HG03139 (cell line): ENCODE results near the gene NELL2.

Experiments
- ATAC-seq: cut with Tn5 transposase; IDR thresholded peaks from one replicate; pipeline ENCODE4 v1.9.1; 2021; ENCODE audit not compliant: unreplicated experiment

The NELL2 gene

GRCh38 chr12:44637875-44638274 is 238.2 kb downstream of the NELL2 start:
- no peak for ATAC-seq

- no peak for ATAC-seq
These were observed 247.9 kb downstream of the NELL2 start for GRCh38 chr12:44628180-44628579.

GRCh38 chr12:44627387-44628166 is 248.5 kb downstream of the NELL2 start:
- no peak for ATAC-seq

GRCh38 chr12:44626883-44627282 is 249.2 kb downstream of the NELL2 start:
- no peak for ATAC-seq

GRCh38 chr12:44618946-44619345 is 257.2 kb downstream of the NELL2 start:
- no peak for ATAC-seq

GRCh38 chr12:44616402-44616801 is 259.7 kb downstream of the NELL2 start:
- ATAC-seq, result no peak

- ATAC-seq, result no peak
These were observed 264.6 kb downstream of the NELL2 start for GRCh38 chr12:44611538-44611937.

- ATAC-seq, result no peak
These were observed 272.4 kb downstream of the NELL2 start for GRCh38 chr12:44603701-44604100.

- no peak for ATAC-seq
These were observed 283.5 kb downstream of the NELL2 start for GRCh38 chr12:44592626-44593025.

- ATAC-seq, result no peak
These were observed 286.4 kb downstream of the NELL2 start for GRCh38 chr12:44589697-44590096.

- no peak for ATAC-seq
These were observed 287.5 kb downstream of the NELL2 start for GRCh38 chr12:44588651-44589050.

- ATAC-seq, result no peak
These were observed 291.5 kb downstream of the NELL2 start for GRCh38 chr12:44584625-44585024.

GRCh38 chr12:44582521-44582920 is 293.6 kb downstream of the NELL2 start:
- ATAC-seq, result no peak

GRCh38 chr12:44581642-44582242 is 294.4 kb downstream of the NELL2 start:
- no peak for ATAC-seq

GRCh38 chr12:44574586-44574985 is 301.5 kb downstream of the NELL2 start:
- ATAC-seq, result no peak

- ATAC-seq, result no peak
These were observed 302.4 kb downstream of the NELL2 start for GRCh38 chr12:44573723-44574122.

- no peak for ATAC-seq
These were observed 305.0 kb downstream of the NELL2 start for GRCh38 chr12:44571006-44571550.

GRCh38 chr12:44570036-44570583 is 306.0 kb downstream of the NELL2 start:
- no peak for ATAC-seq

GRCh38 chr12:44565163-44565562 is 311.0 kb downstream of the NELL2 start:
- ATAC-seq, result no peak

- ATAC-seq, result no peak
These were observed 312.6 kb downstream of the NELL2 start for GRCh38 chr12:44563486-44563885.

GRCh38 chr12:44558340-44559100 is 317.6 kb downstream of the NELL2 start:
- no peak for ATAC-seq
